HG03045 (cell line): ENCODE data around the gene NRXN3.

Experiments
- ATAC-seq: cut with Tn5 transposase; IDR thresholded peaks from one replicate; pipeline ENCODE4 v1.9.1; 2021; ENCODE audit warnings: mild to moderate bottlenecking, moderate library complexity; ENCODE audit not compliant: unreplicated experiment

Gene NRXN3

DNA sequence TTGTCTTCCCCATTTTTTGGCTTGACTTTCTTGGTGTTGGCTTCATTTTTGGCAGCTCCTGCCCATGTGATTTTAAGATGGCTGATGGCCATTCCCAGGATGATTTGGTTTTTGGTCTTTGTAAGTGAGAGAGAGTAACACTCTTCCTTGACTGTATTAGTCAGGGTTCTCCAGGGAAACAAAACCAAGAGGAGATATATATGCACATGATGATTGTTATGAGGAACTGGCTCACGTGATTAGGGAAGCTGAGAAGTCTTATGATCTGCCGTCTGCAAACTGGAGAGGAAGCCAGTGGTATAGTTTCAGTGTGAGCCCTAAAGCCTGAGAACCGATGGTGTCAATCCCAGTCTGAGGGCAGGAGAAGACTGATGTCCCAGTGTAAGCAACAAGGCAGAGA is 146.6 kb downstream of the NRXN3 start:
- no peak for ATAC-seq

GRCh38 chr14:78319406-78319805 is 149.2 kb downstream of the NRXN3 start:
- no peak for ATAC-seq

GRCh38 chr14:78319887-78320635 is 149.9 kb downstream of the NRXN3 start:
- no peak for ATAC-seq

- ATAC-seq: no peak
These were observed 154.2 kb downstream of the NRXN3 start for GRCh38 chr14:78324353-78324752.

- ATAC-seq: no peak
These were observed 155.7 kb downstream of the NRXN3 start for GRCh38 chr14:78325911-78326310.

DNA sequence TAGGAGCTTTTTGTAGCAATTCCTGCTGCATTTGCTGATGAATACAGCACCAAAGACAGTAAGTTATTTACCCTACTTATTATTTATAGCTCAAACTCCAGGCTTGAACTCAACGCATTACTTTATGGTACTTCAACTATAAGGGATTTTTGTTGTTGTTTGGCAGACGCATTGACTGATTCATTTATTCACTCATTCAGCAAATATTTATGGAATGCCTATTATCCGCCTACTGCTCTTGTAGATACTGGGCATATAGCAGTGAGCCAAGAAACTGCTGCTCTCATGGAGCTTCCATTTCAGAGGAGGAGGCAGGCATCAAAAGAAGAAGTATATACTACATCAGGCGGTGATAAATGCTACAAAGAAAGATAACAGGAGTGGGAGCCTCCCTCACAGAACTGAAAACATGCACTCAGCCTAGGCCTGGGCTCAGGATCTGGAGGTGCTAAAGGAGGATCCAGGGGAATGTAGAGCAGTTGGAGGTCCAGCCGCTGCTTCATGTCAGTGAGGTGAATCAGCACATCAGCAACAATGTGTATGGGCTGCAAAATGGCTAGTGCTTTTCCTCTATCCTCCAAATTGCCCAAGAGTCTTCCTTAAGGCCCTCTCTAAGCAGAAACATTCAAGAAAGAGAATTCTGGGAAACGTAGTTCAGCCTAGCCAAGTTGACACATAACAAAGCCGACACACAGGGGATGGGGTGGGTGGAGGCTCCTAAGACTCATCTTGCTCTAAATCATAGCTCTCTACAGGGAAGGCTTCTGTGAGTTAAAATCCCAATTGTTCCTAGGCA is 157.5 kb downstream of the NRXN3 start:
- ATAC-seq: no peak

DNA sequence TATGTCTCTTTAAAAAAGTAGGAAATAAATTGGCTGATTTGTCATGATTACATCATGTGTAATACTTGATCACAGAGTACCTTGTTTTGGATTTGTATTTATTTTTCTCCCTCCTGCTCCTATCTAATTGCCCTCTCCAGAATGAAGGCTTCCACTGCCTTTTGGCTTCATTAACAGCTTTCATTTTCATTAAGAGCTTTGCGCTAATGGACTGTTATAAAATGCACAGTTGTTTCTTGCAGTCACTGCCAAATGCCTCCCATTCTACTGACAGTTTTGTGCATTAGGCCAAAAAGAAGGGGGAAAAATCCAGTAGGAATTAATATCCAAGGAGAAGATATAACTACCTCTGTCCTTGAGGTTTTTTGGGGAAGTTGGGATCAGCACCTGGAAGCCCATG is 159.2 kb downstream of the NRXN3 start:
- ATAC-seq: no peak

DNA sequence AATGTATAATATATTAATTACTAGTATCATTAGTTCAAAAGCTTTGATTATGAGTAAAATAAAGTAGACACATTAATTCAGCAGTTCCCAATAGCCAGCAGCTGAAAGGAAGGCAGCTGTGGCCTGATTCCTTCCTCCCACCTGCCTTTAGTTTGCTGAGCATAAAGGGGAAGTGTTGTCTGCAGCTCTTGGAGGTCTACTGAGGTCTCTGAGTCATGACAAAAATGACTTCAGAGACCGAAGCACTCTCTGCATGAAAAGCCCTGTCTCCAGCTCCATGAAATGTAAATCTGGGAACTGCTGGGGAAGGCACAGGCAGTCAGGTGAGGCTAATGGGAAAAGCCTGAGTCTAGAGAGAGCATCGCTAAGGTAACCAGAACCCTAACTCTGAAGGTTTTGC is 165.4 kb downstream of the NRXN3 start:
- ATAC-seq: no peak

GRCh38 chr14:78340250-78340649 is 170.1 kb downstream of the NRXN3 start:
- ATAC-seq: no peak

- ATAC-seq: no peak
These were observed 171.7 kb downstream of the NRXN3 start for GRCh38 chr14:78341827-78342389.

- no peak for ATAC-seq
These were observed 172.7 kb downstream of the NRXN3 start for GRCh38 chr14:78342879-78343278.

- no peak for ATAC-seq
These were observed 174.1 kb downstream of the NRXN3 start for GRCh38 chr14:78344290-78344689.

DNA sequence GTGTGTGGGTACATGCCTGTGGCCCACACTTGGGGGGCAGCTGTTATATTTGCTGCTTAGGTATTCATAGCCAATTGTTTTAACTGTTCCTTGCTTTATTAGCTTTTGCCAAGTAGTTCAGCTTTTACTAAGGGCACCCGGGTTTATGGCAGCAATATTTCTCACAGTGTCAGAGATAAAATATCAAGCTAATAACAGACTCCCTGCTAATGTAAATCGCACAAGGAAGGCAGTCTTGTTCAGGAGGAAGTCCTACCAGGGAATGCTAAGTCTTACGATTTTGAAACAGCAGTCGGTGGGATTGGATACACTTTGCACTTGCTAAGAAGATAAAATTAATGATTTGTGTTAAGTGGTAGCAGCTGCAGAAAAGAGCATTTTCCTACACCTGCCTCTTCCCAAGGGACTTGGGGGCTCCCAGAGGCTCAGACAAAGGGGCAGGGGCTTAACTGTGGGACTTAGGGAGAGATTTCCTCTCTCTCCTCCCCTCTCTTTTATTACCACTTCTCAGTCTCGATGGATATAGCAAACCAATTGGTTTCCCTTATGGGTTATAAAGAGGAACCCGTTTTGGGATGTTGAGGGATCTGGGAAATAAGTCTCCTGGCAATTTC is 175.1 kb downstream of the NRXN3 start:
- ATAC-seq: no peak

GRCh38 chr14:78346747-78347146 is 176.6 kb downstream of the NRXN3 start:
- ATAC-seq: no peak

- no peak for ATAC-seq
These were observed 184.9 kb downstream of the NRXN3 start for GRCh38 chr14:78355109-78355508.

DNA sequence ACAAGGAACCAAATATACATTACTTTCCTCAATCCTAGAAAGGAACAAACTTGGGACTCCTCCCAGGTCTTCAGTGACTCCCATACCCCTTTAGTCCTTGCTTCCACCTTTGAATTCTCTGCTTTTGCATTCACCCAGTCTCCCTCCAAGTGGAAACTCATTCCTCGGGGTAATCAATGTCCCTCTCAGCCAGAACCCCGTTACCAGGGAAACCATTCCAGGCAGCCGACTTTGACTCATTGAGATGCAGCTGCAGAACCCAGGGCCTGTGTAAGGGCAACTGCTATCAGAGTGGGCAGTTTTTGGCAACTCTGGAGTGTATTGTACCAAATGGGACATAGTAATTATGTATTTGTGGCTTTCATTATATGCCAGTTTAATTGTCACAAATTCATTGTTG is 186.2 kb downstream of the NRXN3 start:
- no peak for ATAC-seq

GRCh38 chr14:78358591-78358990 is 188.4 kb downstream of the NRXN3 start:
- no peak for ATAC-seq

DNA sequence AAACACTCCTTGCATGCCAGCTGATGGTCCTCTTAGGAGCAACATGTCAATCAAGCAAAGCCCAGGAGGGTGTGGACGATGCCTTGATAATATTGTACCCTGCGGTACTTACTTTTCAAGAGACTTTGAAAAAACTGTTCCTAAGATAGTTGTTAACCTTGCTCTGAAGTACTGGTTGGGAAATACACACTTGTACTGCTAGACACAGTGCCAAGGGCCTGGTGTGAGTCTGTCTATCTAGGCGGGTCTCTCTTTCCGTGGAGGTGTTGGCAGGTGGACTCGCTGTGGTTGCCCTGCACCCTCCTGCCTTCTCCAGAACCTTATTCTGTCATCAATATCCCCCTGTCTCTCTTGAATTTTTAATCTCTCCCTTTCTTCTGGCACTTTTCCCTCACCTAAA is 189.4 kb downstream of the NRXN3 start:
- no peak for ATAC-seq

DNA sequence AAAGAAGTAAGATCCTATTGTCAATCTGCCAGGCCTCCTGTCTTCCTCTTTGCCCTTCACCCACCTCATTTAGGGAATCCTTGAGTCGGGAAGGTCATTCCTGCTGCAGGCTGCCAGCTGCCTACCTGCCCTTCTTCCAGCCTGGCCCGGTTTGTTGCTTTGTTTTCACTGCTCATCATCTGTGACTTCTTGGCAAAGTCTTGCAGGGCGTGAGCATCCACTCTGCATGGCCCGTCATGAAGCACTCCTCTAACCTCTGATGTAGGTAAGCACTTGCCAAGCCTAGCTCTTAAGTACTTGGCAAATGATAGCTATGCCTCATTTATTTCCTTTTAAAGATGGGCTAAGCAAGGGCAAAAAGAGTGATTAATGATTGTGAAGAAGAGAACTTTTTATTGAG is 192.8 kb downstream of the NRXN3 start:
- no peak for ATAC-seq

- no peak for ATAC-seq
These were observed 197.2 kb downstream of the NRXN3 start for GRCh38 chr14:78367355-78367754.

GRCh38 chr14:78383060-78383459 is 212.9 kb downstream of the NRXN3 start:
- no peak for ATAC-seq

GRCh38 chr14:78398216-78398615 is 228.0 kb downstream of the NRXN3 start:
- ATAC-seq: no peak
